Neural progenitor cell (in vitro differentiated cells): ENCODE measurements around the gene CHMP4A. TPM values are rescaled to one million over a fixed set of nuclear protein-coding genes. Genes with fewer than 3 reads are reported as not detected.

Source experiments
- DNase-seq: peaks from one replicate; pipeline ENCODE4 v3.0.0-alpha.2; 2016; ENCODE audit warnings: low spot score
- H2AFZ ChIP-seq: fragments of 200-600 bp; sonication (generic); replicated peaks from 2 replicates; pipeline ENCODE4 v1.6.1; 2016; ENCODE audit warnings: antibody characterized with exemption
- H3F3A ChIP-seq: fragments of 200-600 bp; sonication (generic); 2 replicates; pipeline ENCODE4 v1.6.1; 2016; ENCODE audit warnings: antibody characterized with exemption, low read depth
- H3K27ac ChIP-seq: fragments of 200-600 bp; sonication (generic); 2 replicates; pipeline ENCODE4 v1.5.1; 2016; ENCODE audit warnings: mild to moderate bottlenecking
- H3K27me3 ChIP-seq: fragments of 200-600 bp; sonication (generic); 2 replicates; pipeline ENCODE4 v1.6.1; 2016; ENCODE audit warnings: mild to moderate bottlenecking, moderate library complexity
- H3K36me3 ChIP-seq: fragments of 200-600 bp; sonication (generic); 2 replicates; pipeline ENCODE4 v1.5.1; 2016
- H3K4me1 ChIP-seq: fragments of 200-600 bp; sonication (generic); 2 replicates; pipeline ENCODE4 v1.6.1; 2016; ENCODE audit warnings: mixed run types
- H3K4me2 ChIP-seq: fragments of 200-600 bp; sonication (generic); 2 replicates; pipeline ENCODE4 v1.6.1; 2016
- H3K4me3 ChIP-seq: fragments of 200-600 bp; sonication (generic); 2 replicates; pipeline ENCODE4 v1.5.1; 2016
- H3K79me2 ChIP-seq: fragments of 200-600 bp; sonication (generic); 2 replicates; pipeline ENCODE4 v1.6.1; 2016; ENCODE audit warnings: low read depth
- H3K9ac ChIP-seq: fragments of 200-600 bp; sonication (generic); 2 replicates; pipeline ENCODE4 v1.6.1; 2016
- H3K9me3 ChIP-seq: fragments of 200-600 bp; sonication (generic); 2 replicates; pipeline ENCODE4 v1.5.1; 2016; ENCODE audit warnings: low read depth
- H4K20me1 ChIP-seq: fragments of 200-600 bp; sonication (generic); 2 replicates; pipeline ENCODE4 v1.6.1; 2016; ENCODE audit warnings: low read depth
- H3K27ac Mint-ChIP-seq: 3 replicates; pipeline ENCODE4 v1.8.0; 2021; ENCODE audit warnings: mixed read lengths
- H3K27me3 Mint-ChIP-seq: 2 replicates; pipeline ENCODE4 v1.8.0; 2022; ENCODE audit warnings: low read depth, mild to moderate bottlenecking, inconsistent platforms, moderate library complexity, mixed read lengths; ENCODE audit not compliant: insufficient read depth
- H3K36me3 Mint-ChIP-seq: 3 replicates; pipeline ENCODE4 v1.8.0; 2021; ENCODE audit warnings: mixed read lengths
- H3K4me1 Mint-ChIP-seq: 3 replicates; pipeline ENCODE4 v1.8.0; 2021; ENCODE audit warnings: mixed read lengths
- H3K4me3 Mint-ChIP-seq: 3 replicates; pipeline ENCODE4 v1.8.0; 2021; ENCODE audit warnings: mild to moderate bottlenecking, moderate library complexity, mixed read lengths
- H3K9me3 Mint-ChIP-seq: 3 replicates; pipeline ENCODE4 v1.8.0; 2020; ENCODE audit warnings: mixed read lengths
- CTCF ChIP-seq: fragments of 200-600 bp; sonication (generic); IDR thresholded peaks from 2 replicates; pipeline ENCODE4 v1.5.1; 2017; ENCODE audit warnings: antibody characterized with exemption, mild to moderate bottlenecking
- EZH2 ChIP-seq: fragments of 200-600 bp; sonication (generic); IDR thresholded peaks from 2 replicates; pipeline ENCODE4 v1.6.1; 2017; ENCODE audit warnings: antibody characterized with exemption, mild to moderate bottlenecking, moderate library complexity
- EZH2phosphoT487 ChIP-seq: fragments of 200-600 bp; sonication (generic); IDR thresholded peaks from 2 replicates; pipeline ENCODE4 v1.6.1; 2017; ENCODE audit warnings: antibody characterized with exemption
- total RNA-seq: library from RNA; depleted of rRNA; stranded (reverse); fragments of >200 nt; gene quantifications from 2 replicates; pipeline ENCODE4 v1.2.3, GENCODE V29; 2015; ENCODE audit warnings: low replicate concordance

Gene CHMP4A
- total RNA-seq, 1 donor from 2014 or later, result 35.3 TPM

- Mint-ChIP-seq H3K4me1 (no peaks in the 10 kb centered on the region), H3K4me3 (no peak overlapping the region), H3K27ac (no peak overlapping the region), H3K27me3 (peaks cover 4% of the 10 kb centered on the region), H3K36me3 (no peaks in the 10 kb centered on the region), H3K9me3 (no peaks in the 10 kb centered on the region)
- no peaks in the 10 kb centered on the region for H4K20me1 ChIP-seq
- no peak overlapping the region for H3K4me2 ChIP-seq
- H3K9me3 ChIP-seq, result no peaks in the 10 kb centered on the region
- no peak overlapping the region for H3K9ac ChIP-seq
- TF ChIP-seq CTCF (no peak), EZH2 (no peak), EZH2phosphoT487 (no peak)
- no peaks in the 10 kb centered on the region for H3K4me1 ChIP-seq
- H3K79me2 ChIP-seq, result no peaks in the 10 kb centered on the region
- no peak overlapping the region for H2AFZ ChIP-seq
- H3K27ac ChIP-seq, result no peak overlapping the region
- no peaks in the 10 kb centered on the region for H3K36me3 ChIP-seq
- DNase-seq, result no peak
- H3F3A ChIP-seq, result no peaks in the 10 kb centered on the region
- H3K27me3 ChIP-seq, result no peaks in the 10 kb centered on the region
- H3K4me3 ChIP-seq, result no peak overlapping the region
Measured at GRCh38 chr14:24258548-24259265, 45.4 kb upstream of the CHMP4A start.

DNA sequence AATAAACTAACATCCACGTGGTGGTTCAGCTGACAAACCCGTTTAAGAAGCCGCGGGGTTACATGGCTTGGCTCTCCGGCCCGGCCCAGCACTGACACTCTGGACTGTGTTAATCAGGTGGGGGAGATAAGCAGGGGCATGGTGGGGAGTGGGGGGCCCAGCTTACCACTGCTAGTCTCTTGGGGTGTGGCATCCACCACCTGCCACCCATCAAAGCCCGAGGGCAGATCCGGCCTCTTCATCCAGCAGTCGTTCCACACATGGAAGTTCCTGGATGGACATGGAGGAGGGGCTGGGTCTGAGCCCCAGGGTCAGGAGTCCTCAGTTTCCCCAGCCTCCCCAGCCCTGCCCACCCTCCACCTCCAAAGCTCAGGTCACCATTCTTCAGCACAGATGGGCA lies 44.8 kb upstream of the CHMP4A start:
- H3K27ac Mint-ChIP-seq, result no peak overlapping the region
- no peaks in the 10 kb centered on the region for H3K79me2 ChIP-seq
- no peak overlapping the region for H2AFZ ChIP-seq

DNA sequence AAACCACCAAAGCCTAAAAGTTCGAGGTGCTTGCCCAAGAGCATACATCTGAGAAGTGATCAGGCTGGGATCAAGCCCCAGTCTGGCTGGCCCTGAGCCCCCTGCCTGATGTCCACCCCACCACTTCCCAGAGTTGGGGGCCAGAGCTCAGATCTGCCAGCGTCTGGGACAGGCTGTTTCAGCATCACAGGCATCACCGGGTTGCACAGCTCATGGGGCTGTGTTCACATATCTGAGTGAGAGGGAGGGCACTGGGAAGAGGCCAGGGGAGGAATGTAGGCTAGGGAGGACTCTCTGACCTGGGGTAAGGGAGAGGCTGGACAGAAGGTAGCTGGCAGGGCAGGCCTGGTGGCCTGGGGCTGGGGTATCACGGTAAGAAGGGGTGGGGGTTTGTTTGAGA lies 43.7 kb upstream of the CHMP4A start:
- Histone ChIP-seq H2AFZ (no peak overlapping the region), H3F3A (no peaks in the 10 kb centered on the region), H3K4me3 (no peak overlapping the region), H4K20me1 (no peaks in the 10 kb centered on the region), H3K36me3 (no peaks in the 10 kb centered on the region), H3K27me3 (no peaks in the 10 kb centered on the region), H3K9me3 (no peaks in the 10 kb centered on the region), H3K27ac (no peak overlapping the region), H3K4me1 (no peaks in the 10 kb centered on the region), H3K79me2 (no peaks in the 10 kb centered on the region), H3K4me2 (no peak overlapping the region), H3K9ac (no peak overlapping the region)
- Mint-ChIP-seq H3K4me1 (no peaks in the 10 kb centered on the region), H3K27me3 (peaks cover 4% of the 10 kb centered on the region), H3K36me3 (no peaks in the 10 kb centered on the region), H3K27ac (peak overlapping the region; percentile 39), H3K4me3 (no peak overlapping the region), H3K9me3 (no peaks in the 10 kb centered on the region)
- no peak for DNase-seq
- TF ChIP-seq CTCF, result no peak
- no peak for TF ChIP-seq EZH2phosphoT487
- TF ChIP-seq EZH2, result no peak

More for the DNA sequence above, 44.8 kb upstream of the CHMP4A start:
- Mint-ChIP-seq H3K27me3 (peaks cover 4% of the 10 kb centered on the region), H3K4me1 (no peaks in the 10 kb centered on the region), H3K9me3 (no peaks in the 10 kb centered on the region), H3K4me3 (no peak overlapping the region), H3K36me3 (no peaks in the 10 kb centered on the region)
- Histone ChIP-seq H3K9me3 (no peaks in the 10 kb centered on the region), H3K27me3 (no peaks in the 10 kb centered on the region), H3K4me3 (no peak overlapping the region), H3K36me3 (no peaks in the 10 kb centered on the region), H3K9ac (no peak overlapping the region), H3K4me1 (no peaks in the 10 kb centered on the region), H3K27ac (no peak overlapping the region), H4K20me1 (no peaks in the 10 kb centered on the region), H3F3A (no peaks in the 10 kb centered on the region), H3K4me2 (no peak overlapping the region)
- no peak for DNase-seq
- TF ChIP-seq CTCF, result no peak
- TF ChIP-seq EZH2, result no peak
- TF ChIP-seq EZH2phosphoT487, result no peak
